Erythroblast (primary cell): ENCODE results near the gene AFMID.
"Not testable (repeated sequence)": the region's sequence is repeated elsewhere in the genome, so short reads cannot be mapped to it uniquely, and the experiment has no call there.

Source experiments
- DNase-seq, 2 experiments: peaks; one replicate each; lab custom pipeline; 2025; lab: John Stamatoyannopoulos, UW
- GATA1 ChIP-seq: IDR thresholded peaks from 2 replicates; pipeline ENCODE4 v1.6.1; 2011; ENCODE audit warnings: low read depth, mild to moderate bottlenecking, control low read depth, low read length, moderate library complexity
- POLR2A ChIP-seq: IDR thresholded peaks from 2 replicates; pipeline ENCODE4 v1.6.1; 2011; ENCODE audit warnings: mild to moderate bottlenecking, low read length

AFMID gene

DNA sequence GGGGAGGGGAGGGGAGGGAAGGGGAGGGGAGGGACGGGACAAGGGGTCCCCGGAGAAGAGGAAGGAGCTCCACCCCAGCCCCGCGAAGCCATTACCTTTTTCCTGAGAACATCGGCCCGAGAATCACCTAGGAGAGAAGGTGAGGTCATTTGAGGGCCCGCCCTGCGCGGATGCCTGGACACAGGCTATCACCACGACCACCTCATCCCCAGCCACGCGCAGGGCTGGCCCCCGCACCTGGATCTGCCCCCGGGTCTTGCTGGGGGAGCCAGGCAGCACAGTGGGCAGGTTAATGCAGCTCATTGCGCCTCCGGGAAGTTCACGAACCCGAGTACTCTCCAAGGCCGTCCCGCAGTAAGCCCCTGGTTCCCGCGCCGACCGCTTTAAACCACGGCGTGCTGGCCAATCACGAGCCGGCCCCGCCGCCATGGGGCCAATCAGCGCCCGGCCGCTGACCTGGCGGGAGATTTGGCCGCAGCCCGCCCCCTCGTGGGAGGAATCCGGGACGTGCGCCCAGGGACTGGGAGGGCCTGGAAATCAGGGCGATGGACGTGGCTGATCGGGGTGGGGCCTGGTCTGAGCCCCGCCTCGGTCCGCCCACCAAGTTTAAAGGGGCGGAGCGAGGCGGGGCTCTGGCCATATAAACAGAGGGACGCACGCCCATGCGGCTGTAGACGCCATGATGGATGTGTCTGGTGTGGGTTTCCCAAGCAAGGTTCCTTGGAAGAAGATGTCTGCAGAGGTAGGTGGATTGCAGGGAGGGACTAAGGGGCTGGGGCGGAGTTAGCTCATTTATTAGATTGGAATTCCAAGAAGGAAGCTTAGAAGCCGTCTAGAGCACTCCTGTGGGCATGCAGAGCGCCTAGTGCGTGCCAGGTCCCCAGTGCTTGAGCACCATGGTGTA, at the start of gene AFMID, which contains the start of gene TK1:
TSS of gene AFMID (plus strand) at position 671 of the 904 bp plus-strand sequence. CDS start at position 680, 9 bp downstream.
TSS of gene TK1 (minus strand) at position 361 of the 904 bp plus-strand sequence. CDS start at position 303, 58 bp downstream.
- peak; percentile 98 to 99 for DNase-seq

DNA sequence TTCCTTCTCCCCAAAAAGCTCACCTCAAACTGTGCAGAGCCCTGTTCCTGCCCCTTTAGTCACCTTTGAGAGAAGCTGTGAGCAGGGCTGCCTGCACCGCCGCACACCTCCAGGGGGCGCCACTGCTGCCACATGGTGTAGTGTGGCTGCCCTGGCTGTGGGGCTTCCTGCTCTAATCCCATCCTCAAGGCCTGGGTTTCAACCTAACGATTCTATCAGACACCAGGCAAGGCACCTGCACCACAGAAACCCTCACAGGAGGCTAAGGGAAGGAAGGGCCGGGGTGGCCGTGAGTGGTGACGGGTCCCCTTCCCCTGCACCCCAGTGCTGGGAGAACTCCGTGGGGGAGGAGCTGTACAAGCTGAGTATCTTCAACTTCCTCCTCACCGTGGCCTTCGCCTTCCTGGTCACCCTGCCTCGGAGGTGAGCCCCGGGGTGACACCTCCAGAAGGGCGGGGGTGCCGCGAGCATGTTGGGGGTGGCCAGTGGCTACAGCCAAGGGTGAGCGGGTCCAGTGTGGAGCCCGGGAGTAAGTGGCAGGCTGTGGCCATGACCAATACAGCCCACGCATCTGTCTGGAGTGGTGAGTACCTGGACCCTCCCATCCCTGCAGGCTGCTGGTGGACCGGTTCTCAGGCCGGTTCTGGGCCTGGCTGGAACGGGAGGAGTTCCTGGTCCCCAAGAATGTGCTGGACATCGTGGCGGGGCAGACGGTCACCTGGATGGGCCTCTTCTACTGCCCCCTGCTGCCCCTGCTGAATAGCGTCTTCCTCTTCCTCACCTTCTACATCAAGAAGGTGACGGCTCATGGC, 49.6 kb upstream of the AFMID start:
- TF ChIP-seq POLR2A, result no peak
- no peak for TF ChIP-seq GATA1
- peak; percentile 46 to 47 for DNase-seq

More for the DNA sequence above, at the start of gene AFMID, which contains the start of gene TK1:
- peak; percentile 77 for TF ChIP-seq POLR2A
- no peak for TF ChIP-seq GATA1

GRCh38 chr17:78138204-78139060, 48.7 kb upstream of the AFMID start:
- no peak for DNase-seq

GRCh38 chr17:78139861-78140168, 47.3 kb upstream of the AFMID start:
- DNase-seq, result not testable (repeated sequence)

More at GRCh38 chr17:78138204-78139060, 48.7 kb upstream of the AFMID start:
- TF ChIP-seq POLR2A (no peak), GATA1 (no peak)

- TF ChIP-seq GATA1, result no peak
- TF ChIP-seq POLR2A, result peak; percentile 45
- peak; percentile 98 to 99 for DNase-seq
Measured at GRCh38 chr17:78140169-78141051, 46.8 kb upstream of the AFMID start.

GRCh38 chr17:78141437-78142118, 45.6 kb upstream of the AFMID start:
- TF ChIP-seq POLR2A, result no peak
- no peak for TF ChIP-seq GATA1
- DNase-seq, result no peak

DNA sequence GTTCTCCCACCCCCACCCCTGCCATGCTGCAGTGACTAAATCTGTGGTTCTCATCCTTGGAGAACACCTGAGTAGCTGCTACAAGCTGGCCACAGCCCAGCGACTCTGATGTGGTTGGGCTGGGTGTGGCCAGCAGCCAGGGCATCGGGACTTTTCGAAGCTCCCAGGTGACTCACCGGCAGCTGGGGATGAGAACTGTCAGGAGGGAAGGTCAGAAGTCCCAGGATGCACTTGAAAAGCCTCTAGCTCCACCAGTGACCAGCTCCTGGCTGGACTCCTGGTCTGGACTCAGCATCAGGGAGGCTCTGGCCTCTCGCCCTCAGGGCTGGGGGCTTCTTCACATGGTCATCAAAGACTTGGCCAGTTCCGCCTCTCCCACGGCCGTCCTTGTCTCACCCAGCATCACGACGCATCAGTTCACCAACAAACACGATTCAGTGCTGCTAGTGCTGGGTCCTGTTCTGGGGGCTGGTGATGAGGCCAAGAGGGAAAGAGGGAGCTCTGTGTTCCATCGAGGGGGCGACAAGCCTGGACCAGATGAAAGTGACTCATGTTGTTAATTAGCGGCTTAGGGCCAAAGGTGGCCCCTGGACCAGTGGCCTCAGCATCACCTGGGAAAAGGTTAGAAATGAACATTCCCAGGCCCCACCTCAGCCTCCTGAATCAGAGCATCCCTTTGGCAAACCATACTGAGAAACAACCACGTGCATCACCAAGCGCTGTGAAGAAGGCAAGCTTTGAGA, 44.9 kb upstream of the AFMID start:
- DNase-seq, result no peak
- TF ChIP-seq GATA1, result no peak
- no peak for TF ChIP-seq POLR2A

DNA sequence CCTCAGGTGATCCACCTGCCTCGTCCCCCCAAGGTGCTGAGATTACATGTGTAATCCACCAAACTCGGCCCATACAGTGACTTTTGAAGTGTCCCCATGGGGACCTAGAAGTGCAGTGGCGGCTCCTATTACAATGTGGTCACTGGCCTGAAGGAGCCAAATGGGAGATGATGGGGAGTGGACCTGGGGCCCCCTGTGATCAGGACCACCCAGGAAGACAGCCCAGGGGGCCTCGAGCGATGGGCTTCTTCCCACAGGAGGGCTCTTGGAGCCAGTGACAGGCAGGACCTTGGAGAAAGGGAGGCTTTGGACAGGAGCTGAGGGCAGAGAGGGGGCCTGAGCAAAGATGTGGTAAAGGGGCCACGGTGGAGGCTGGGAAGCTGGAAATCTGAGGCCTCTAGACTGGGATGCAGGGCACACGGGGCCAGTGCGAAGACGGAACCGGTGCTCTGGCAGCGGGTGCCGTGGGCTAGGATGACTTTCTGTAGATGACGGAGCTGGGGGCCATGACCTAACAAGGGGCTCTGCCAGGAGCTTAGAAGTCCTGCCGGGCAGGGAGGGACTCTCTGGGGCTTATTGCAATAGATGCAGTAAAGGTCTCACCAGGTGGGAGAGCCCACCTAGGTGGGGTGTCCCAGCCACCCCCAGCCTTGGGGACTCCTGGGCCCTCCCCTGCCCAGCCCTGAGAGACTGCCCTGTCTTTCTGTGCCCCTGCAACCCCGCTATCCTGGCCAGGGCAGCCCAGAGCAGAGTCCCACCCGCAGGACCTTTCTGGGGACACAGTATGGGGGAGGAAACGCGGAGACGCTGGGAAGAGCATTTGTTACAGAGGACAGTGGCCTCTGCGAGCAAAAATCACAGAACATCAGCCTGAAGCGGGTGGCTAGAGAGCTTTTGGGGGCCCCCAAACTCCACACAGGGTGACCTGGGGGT, 43.7 kb upstream of the AFMID start:
- no peak for DNase-seq
- no peak for TF ChIP-seq GATA1
- no peak for TF ChIP-seq POLR2A

DNA sequence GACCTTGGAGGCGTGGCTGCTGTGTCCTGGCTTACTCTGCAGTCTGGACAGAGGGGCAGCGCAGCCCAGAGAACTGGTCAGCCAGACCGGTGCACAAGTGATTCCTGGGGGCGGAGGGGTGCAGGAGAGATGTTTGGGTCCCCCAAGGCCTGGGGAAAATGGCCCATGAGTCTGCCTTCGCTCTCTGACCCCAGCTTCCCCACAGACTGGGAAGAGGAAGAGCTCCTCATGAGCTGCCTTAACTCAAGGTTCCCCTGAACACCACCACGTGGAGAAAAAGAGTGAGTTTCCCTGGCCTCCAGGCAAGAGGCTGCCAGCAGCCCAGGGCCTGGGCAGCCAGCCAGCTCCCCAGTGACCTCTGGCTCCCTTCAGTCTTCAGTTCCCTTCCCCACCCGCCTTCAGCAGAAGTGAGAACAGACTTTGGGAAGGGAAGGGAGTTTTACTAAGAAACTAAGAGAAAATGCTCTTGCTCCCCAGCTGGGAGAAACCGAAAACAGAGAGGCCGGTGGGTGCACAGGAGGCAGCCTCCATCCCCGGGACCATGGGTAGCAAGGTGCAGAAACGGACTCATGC, 42.9 kb upstream of the AFMID start:
- DNase-seq, result peak; percentile 80 to 85
- TF ChIP-seq POLR2A (no peak), GATA1 (no peak)

- no peak for TF ChIP-seq GATA1
- no peak for TF ChIP-seq POLR2A
- DNase-seq, result no peak
Measured at GRCh38 chr17:78144736-78145641, 42.2 kb upstream of the AFMID start.
